PFSK-1 (cell line): ENCODE data around the gene PRICKLE4.
A peak's percentile ranks its signal among the peaks of the same experiment; 100 is the strongest.

ENCODE experiments used
- FOXP2 ChIP-seq: optimal IDR thresholded peaks from 2 replicates; pipeline ENCODE3; 2011; ENCODE audit warnings: borderline replicate concordance, control low read depth, inconsistent platforms; ENCODE audit not compliant: insufficient read depth; ENCODE audit errors: extremely low read length, extremely low read depth
- POLR2AphosphoS5 ChIP-seq: IDR thresholded peaks from 2 replicates; pipeline ENCODE4 v1.6.1; 2012; ENCODE audit warnings: low read depth, mild to moderate bottlenecking, control low read depth, low read length, moderate library complexity
- REST ChIP-seq, 2 experiments: IDR thresholded peaks; 2 replicates each; pipeline versions ENCODE4 v1.6.1 to v1.8.0; 2011 to 2012; ENCODE audit warnings: low read depth in 2 of 2, low read length in 2 of 2, control low read depth in 1 of 2, inconsistent platforms in 1 of 2, mild to moderate bottlenecking in 1 of 2, moderate library complexity in 1 of 2; ENCODE audit not compliant: insufficient read depth in 1 of 2
- SIN3A ChIP-seq: IDR thresholded peaks from 2 replicates; pipeline ENCODE4 v1.6.1; 2012; ENCODE audit warnings: mild to moderate bottlenecking, low read length, moderate library complexity, borderline replicate concordance; ENCODE audit not compliant: insufficient read depth
- TAF1 ChIP-seq: IDR thresholded peaks from 2 replicates; pipeline ENCODE4 v1.6.1; 2012; ENCODE audit warnings: low read length, control low read depth, borderline replicate concordance; ENCODE audit not compliant: insufficient read depth

Gene PRICKLE4

GRCh38 chr6:41779336-41779735 is 1.2 kb upstream of the PRICKLE4 start:
- TF ChIP-seq REST (IDR thresholded peaks at IDR 0.05; ENCODE audit: insufficient read depth in 1 of 2, low read depth in 2 of 2, low read length in 2 of 2) (no peak), POLR2AphosphoS5 (no peak), FOXP2 (no peak), SIN3A (no peak), TAF1 (no peak)

- TF ChIP-seq POLR2AphosphoS5 (peak; percentile 35; the same call in 1 of the 2 replicates), TAF1 (no peak)
Measured at GRCh38 chr6:41779788-41780550, 613 bp upstream of the PRICKLE4 start, which contains the start of gene FRS3. FRS3 (minus strand) TSS chr6:41779900; CDS start chr6:41776987, 2,913 bp downstream.

- TF ChIP-seq REST (IDR thresholded peaks at IDR 0.05; ENCODE audit: insufficient read depth in 1 of 2, low read depth in 2 of 2, low read length in 2 of 2): no peak
- TF ChIP-seq SIN3A: no peak
- no peak for TF ChIP-seq POLR2AphosphoS5
- no peak for TF ChIP-seq FOXP2
- no peak for TF ChIP-seq TAF1
Measured at GRCh38 chr6:41781366-41781730, 766 bp downstream of the PRICKLE4 start.

GRCh38 chr6:41783106-41783780 is 2.7 kb downstream of the PRICKLE4 start:
- TF ChIP-seq TAF1 (no peak), POLR2AphosphoS5 (no peak), FOXP2 (no peak), REST (IDR thresholded peaks at IDR 0.05; ENCODE audit: insufficient read depth in 1 of 2, low read depth in 2 of 2, low read length in 2 of 2) (no peak), SIN3A (no peak)

- no peak for TF ChIP-seq TAF1
- no peak for TF ChIP-seq REST (IDR thresholded peaks at IDR 0.05; ENCODE audit: insufficient read depth in 1 of 2, low read depth in 2 of 2, low read length in 2 of 2)
- TF ChIP-seq SIN3A: no peak
- no peak for TF ChIP-seq POLR2AphosphoS5
- no peak for TF ChIP-seq FOXP2
Measured at GRCh38 chr6:41784581-41785171, 4.1 kb downstream of the PRICKLE4 start.
